ENCODE results near the gene CTDSPL2.
"Not testable (repeated sequence)": the region's sequence is repeated elsewhere in the genome, so short reads cannot be mapped to it uniquely, and the experiment has no call there.

The CTDSPL2 gene

GRCh38 chr15:44426975-44427755, at the start of gene CTDSPL2:
Gene CTDSPL2, plus strand, starts transcription at chr15:44427629. Its CDS starts 31,386 bp downstream, at chr15:44459015.
- DNase-seq: peak; percentile 89

GRCh38 chr15:44381236-44381635, 46.2 kb upstream of the CTDSPL2 start:
- DNase-seq: no peak

- no peak for DNase-seq
These were observed 42.0 kb upstream of the CTDSPL2 start for GRCh38 chr15:44385344-44385942.

GRCh38 chr15:44394062-44394461, 33.4 kb upstream of the CTDSPL2 start:
- no peak for DNase-seq

- DNase-seq: no peak
These were observed 32.9 kb upstream of the CTDSPL2 start for GRCh38 chr15:44394562-44394961.

GRCh38 chr15:44397869-44398268, 29.6 kb upstream of the CTDSPL2 start:
- no peak for DNase-seq

GRCh38 chr15:44414001-44414400, 13.4 kb upstream of the CTDSPL2 start:
- no peak for DNase-seq

GRCh38 chr15:44427756-44428724, 611 bp downstream of the CTDSPL2 start:
- DNase-seq: peak; percentile 49

GRCh38 chr15:44435893-44436667, 8.7 kb downstream of the CTDSPL2 start:
- DNase-seq: no peak

- no peak for DNase-seq
These were observed 11.0 kb downstream of the CTDSPL2 start for GRCh38 chr15:44438402-44438801.

GRCh38 chr15:44441095-44441501, 13.7 kb downstream of the CTDSPL2 start:
- no peak for DNase-seq

- no peak for DNase-seq
These were observed 16.1 kb downstream of the CTDSPL2 start for GRCh38 chr15:44443515-44443914.

- DNase-seq: no peak
These were observed 20.4 kb downstream of the CTDSPL2 start for GRCh38 chr15:44447772-44448376.

GRCh38 chr15:44450172-44450571, 22.7 kb downstream of the CTDSPL2 start:
- DNase-seq: no peak

- DNase-seq: not testable (repeated sequence)
These were observed 26.3 kb downstream of the CTDSPL2 start for GRCh38 chr15:44453578-44454283.

GRCh38 chr15:44458429-44458828, 31.0 kb downstream of the CTDSPL2 start:
- DNase-seq: no peak

- DNase-seq: no peak
These were observed 41.4 kb downstream of the CTDSPL2 start for GRCh38 chr15:44468709-44469385.

- DNase-seq: no peak
These were observed 44.5 kb downstream of the CTDSPL2 start for GRCh38 chr15:44471885-44472455.

GRCh38 chr15:44479343-44479742, 51.9 kb downstream of the CTDSPL2 start:
- DNase-seq: no peak

- DNase-seq: no peak
These were observed 54.7 kb downstream of the CTDSPL2 start for GRCh38 chr15:44482090-44482489.

Data from NCI-H510A treated with DMSO at 0.1 percent for 48 hours (cell line).